Measurements from ENCODE around the gene PTS. TPM values are rescaled to one million over a fixed set of nuclear protein-coding genes. Genes with fewer than 3 reads are reported as not detected.
A peak's percentile ranks its signal among the peaks of the same experiment; 100 is the strongest.

The PTS gene
- total and polyA plus RNA-seq, 8 donors, result 28.2 to 46.0 (median 38.4) TPM

DNA sequence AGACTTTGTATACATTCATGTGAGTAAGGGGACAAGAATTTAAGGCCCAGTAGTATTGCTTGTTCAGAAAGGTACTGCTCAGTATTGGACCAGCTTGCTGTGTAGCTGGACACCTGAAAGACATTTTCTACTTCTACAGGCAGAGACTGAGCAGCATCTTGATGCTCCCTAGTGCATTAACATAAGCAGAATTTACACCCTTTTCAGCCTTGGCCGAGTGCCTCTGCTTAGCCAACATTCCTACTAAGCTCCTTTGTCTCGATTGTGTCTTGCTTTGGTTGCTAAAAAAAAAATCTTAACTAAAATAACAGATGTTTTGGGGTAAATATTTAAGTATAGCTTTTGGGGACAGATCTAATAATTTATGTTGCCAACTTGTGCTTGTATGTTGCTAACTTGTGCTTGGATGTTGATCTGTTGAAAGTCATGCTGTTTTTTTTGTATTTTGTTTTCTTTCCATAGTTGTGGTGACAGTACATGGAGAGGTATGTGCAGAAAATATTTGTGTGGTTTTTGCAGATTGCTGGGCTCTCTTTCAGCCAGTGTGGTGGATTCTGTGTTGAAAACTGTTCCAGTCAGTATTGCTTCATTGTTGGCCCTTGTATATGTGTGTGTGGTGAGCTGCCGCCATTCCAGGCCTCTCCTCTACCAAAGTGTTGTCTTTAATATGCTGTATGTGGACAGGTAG is 3.7 kb downstream of the PTS start:
- DNase-seq, result no peak
- H3K4me1 ChIP-seq, result peaks cover 6 to 20% of the 10 kb centered on the region in 2 donors
- H3K36me3 ChIP-seq, result peaks cover 0 to 39% of the 10 kb centered on the region in 2 donors
- TF ChIP-seq, protein P1, sequence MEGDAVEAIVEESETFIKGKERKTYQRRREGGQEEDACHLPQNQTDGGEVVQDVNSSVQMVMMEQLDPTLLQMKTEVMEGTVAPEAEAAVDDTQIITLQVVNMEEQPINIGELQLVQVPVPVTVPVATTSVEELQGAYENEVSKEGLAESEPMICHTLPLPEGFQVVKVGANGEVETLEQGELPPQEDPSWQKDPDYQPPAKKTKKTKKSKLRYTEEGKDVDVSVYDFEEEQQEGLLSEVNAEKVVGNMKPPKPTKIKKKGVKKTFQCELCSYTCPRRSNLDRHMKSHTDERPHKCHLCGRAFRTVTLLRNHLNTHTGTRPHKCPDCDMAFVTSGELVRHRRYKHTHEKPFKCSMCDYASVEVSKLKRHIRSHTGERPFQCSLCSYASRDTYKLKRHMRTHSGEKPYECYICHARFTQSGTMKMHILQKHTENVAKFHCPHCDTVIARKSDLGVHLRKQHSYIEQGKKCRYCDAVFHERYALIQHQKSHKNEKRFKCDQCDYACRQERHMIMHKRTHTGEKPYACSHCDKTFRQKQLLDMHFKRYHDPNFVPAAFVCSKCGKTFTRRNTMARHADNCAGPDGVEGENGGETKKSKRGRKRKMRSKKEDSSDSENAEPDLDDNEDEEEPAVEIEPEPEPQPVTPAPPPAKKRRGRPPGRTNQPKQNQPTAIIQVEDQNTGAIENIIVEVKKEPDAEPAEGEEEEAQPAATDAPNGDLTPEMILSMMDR (IDR thresholded peaks at IDR 0.05), result no peak
- H3K27ac ChIP-seq, result peak overlapping the region in 1 of 2 donors; percentile 33
- intact Hi-C loops (cut with DNase I), result no loop called here
- H3K9me3 ChIP-seq, result no peaks in the 10 kb centered on the region
- H3K4me3 ChIP-seq, result no peak overlapping the region
- no peak for ATAC-seq
- no peaks in the 10 kb centered on the region for H3K27me3 ChIP-seq

DNA sequence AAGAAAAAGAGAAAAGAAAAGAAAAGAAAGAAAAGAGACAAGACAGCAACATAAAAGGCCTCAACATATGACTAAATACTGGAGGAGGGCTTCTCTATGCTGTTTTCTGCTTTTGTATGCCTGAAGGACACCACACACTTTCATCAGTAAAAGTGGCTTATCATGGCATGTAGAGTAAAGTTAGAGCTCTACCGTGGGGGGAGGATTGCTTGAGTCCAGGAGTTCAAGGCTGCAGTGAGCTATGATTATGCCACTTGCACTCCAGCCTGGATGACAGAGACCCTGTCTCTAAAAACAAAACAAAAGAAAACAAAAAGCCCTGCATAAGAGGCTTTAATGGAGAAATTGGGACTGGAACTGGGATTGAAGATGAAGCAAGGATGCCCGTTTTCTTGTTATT is 5.7 kb downstream of the PTS start:
- intact Hi-C loops (cut with DNase I), result no loop called here
- Histone ChIP-seq H3K4me1 (peaks cover 6 to 17% of the 10 kb centered on the region in 2 donors), H3K4me3 (no peak overlapping the region), H3K27me3 (no peaks in the 10 kb centered on the region), H3K36me3 (peaks cover 0 to 59% of the 10 kb centered on the region in 2 donors), H3K27ac (no peak overlapping the region), H3K9me3 (no peaks in the 10 kb centered on the region)
- ATAC-seq (no peak), DNase-seq (no peak)
- TF ChIP-seq, protein P1 (IDR thresholded peaks at IDR 0.05), result no peak

DNA sequence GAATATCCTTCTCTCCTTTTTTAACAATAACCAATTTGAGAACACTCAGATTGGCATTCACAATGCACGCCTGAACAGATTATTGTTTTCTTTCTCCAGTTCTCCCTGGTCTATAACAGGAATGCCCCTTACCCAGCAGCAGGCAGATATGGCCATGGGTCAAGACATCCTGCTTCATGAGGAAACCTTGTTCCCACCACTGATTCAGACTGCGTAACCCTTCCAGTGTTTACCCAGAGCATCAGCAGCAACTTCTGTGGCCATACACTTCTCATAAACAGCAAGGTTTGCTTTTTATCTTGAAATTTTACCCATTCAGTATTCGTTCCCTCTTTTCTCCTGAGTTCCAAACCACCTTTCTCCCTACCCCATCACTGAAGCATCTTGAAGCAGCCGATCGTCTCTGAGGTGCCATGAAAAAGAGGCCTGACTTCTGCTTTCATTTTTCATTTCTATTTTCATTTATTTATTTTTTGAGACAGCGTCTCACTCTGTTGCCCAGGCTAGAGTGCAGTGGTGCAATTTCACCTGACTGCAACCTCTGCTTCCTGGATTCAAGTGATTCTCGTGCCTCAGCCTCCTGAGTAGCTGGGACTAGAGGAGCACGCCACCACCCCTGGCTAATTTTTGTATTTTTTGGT is 9.6 kb downstream of the PTS start:
- H3K27ac ChIP-seq, result no peak overlapping the region
- no peaks in the 10 kb centered on the region for H3K4me1 ChIP-seq
- DNase-seq, result no peak
- intact Hi-C loops (cut with DNase I), result no loop called here
- H3K4me3 ChIP-seq, result no peak overlapping the region
- H3K27me3 ChIP-seq, result no peaks in the 10 kb centered on the region
- TF ChIP-seq, protein P1 (IDR thresholded peaks at IDR 0.05), result no peak
- peaks cover 0 to 82% of the 10 kb centered on the region in 2 donors for H3K36me3 ChIP-seq
- no peaks in the 10 kb centered on the region for H3K9me3 ChIP-seq
- no peak for ATAC-seq

DNA sequence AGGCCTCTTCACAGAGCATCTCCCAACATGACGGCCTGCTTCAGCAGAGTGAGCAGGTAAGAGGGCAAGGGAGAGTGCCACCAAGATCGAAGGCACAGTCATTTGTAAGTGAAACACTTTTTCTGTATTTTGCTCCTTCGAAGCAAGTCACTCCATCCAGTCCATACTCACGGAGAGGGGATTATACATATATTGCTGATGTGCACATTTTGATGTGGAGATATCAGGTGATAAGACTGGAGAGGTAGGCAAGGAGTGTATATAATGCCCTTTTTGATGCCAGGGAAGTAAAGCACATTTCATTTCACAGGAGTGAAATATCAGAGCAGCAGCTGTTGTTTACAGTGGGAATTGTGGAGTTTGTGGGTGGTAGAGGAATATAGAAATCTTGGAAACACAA is 11.2 kb downstream of the PTS start:
- no peaks in the 10 kb centered on the region for H3K9me3 ChIP-seq
- TF ChIP-seq, protein P1 (IDR thresholded peaks at IDR 0.05), result no peak
- ATAC-seq, result no peak
- no peaks in the 10 kb centered on the region for H3K27me3 ChIP-seq
- no peak for DNase-seq
- no peak overlapping the region for H3K4me3 ChIP-seq
- no peak overlapping the region for H3K27ac ChIP-seq
- intact Hi-C loops (cut with DNase I), result no loop called here
- no peaks in the 10 kb centered on the region for H3K4me1 ChIP-seq
- peaks cover 0 to 91% of the 10 kb centered on the region in 2 donors for H3K36me3 ChIP-seq

DNA sequence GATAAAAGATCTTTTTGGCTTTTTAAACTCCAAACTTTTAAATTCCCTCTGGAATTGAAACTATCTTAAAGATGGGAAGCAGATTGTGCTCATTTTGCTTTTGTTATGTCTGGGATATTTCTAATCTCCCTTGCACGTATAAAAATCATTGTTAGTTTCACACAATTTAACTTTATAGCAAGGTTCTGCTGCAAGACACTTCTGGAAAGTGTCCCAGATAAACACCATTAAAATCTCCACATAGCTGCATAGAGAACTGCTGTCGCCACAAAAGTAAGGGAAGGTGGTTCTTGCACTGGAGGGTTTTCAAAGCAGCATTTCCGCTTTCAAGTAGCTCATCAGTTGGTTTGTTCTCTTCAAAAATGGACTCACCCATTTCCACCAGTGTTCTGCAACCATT is 11.8 kb downstream of the PTS start:
- no peak for DNase-seq
- TF ChIP-seq, protein P1 (IDR thresholded peaks at IDR 0.05), result no peak
- intact Hi-C loops (cut with DNase I), result no loop called here
- Histone ChIP-seq H3K4me3 (no peak overlapping the region), H3K27ac (no peak overlapping the region), H3K9me3 (no peaks in the 10 kb centered on the region), H3K27me3 (no peaks in the 10 kb centered on the region), H3K4me1 (no peaks in the 10 kb centered on the region), H3K36me3 (peaks cover 0 to 97% of the 10 kb centered on the region in 2 donors)
- no peak for ATAC-seq

Measured in left lung (tissue), 10 donors.